HepG2 (cell line): ENCODE measurements around the gene MRPS35.

ENCODE experiments used
- BHLHE40 ChIP-seq: IDR thresholded peaks from 2 replicates; pipeline ENCODE4 v1.6.1; 2011; ENCODE audit warnings: low read length, improper control_type of control experiment
- CHD2 ChIP-seq: IDR thresholded peaks from 2 replicates; pipeline ENCODE4 v1.6.1; 2011; ENCODE audit warnings: low read depth, low read length, improper control_type of control experiment
- FOXA3 ChIP-seq: IDR thresholded peaks from 2 replicates; pipeline ENCODE4 v1.6.1; 2016; ENCODE audit warnings: missing genetic modification reagents, missing compliant biosample characterization
- PHB2 ChIP-seq: fragments of 450-650 bp; IDR thresholded peaks from 2 replicates; pipeline ENCODE4 v1.6.1; 2018; ENCODE audit not compliant: partially characterized antibody
- POLR2A ChIP-seq, 2 experiments: IDR thresholded peaks; 2 replicates each; pipeline ENCODE4 v1.6.1; 2011; ENCODE audit warnings: low read depth in 2 of 2, low read length in 2 of 2, mild to moderate bottlenecking in 1 of 2, moderate library complexity in 1 of 2; ENCODE audit not compliant: insufficient read depth in 1 of 2
- TFE3 ChIP-seq: IDR thresholded peaks from 2 replicates; pipeline ENCODE4 v1.6.1; 2016
- ZBTB21 ChIP-seq: sonication (generic); formaldehyde crosslinking; IDR thresholded peaks from 2 replicates; pipeline ENCODE4 v1.4.0; 2020; ENCODE audit warnings: missing genetic modification reagents
- ZBTB8A ChIP-seq: sonication (generic); formaldehyde crosslinking; IDR thresholded peaks from 2 replicates; pipeline ENCODE4 v1.4.0; 2020; ENCODE audit warnings: mild to moderate bottlenecking, low read depth, missing genetic modification reagents, borderline replicate concordance
- ZNF549 ChIP-seq: sonication (generic); formaldehyde crosslinking; IDR thresholded peaks from 2 replicates; pipeline ENCODE4 v1.5.0; 2020; ENCODE audit warnings: missing genetic modification reagents
- ZNF780A ChIP-seq: sonication (generic); formaldehyde crosslinking; IDR thresholded peaks from 2 replicates; pipeline ENCODE4 v1.8.0; 2022; ENCODE audit warnings: mild to moderate bottlenecking, missing genetic modification reagents, moderate library complexity
- TF ChIP-seq, protein P1 (sequence below): sonication (generic); formaldehyde crosslinking; IDR thresholded peaks from 2 replicates; pipeline ENCODE4 v1.5.0; 2020; ENCODE audit warnings: mild to moderate bottlenecking, missing genetic modification reagents, moderate library complexity
- TF ChIP-seq, protein P2 (sequence below): sonication (generic); formaldehyde crosslinking; IDR thresholded peaks from 2 replicates; pipeline ENCODE4 v1.5.0; 2020; ENCODE audit warnings: missing genetic modification reagents
- TF ChIP-seq, protein P3 (sequence below): sonication (generic); formaldehyde crosslinking; conservative IDR thresholded peaks from 2 replicates; pipeline ENCODE4 v1.4.0; 2020; ENCODE audit warnings: missing genetic modification reagents

GRCh38 chr12:27733052-27733656 lies 22.5 kb downstream of the MRPS35 start:
- TF ChIP-seq ZNF780A (CRISPR knock-in tag) (no peak), BHLHE40 (no peak), CHD2 (no peak), PHB2 (no peak), ZBTB21 (CRISPR knock-in tag) (no peak), ZNF549 (CRISPR knock-in tag) (no peak), POLR2A (IDR thresholded peaks at IDR 0.05; ENCODE audit: insufficient read depth in 1 of 2, low read depth in 2 of 2, low read length in 2 of 2) (no peak), TFE3 (no peak), FOXA3 (no peak), ZBTB8A (CRISPR knock-in tag) (no peak)
- TF ChIP-seq, protein P1, sequence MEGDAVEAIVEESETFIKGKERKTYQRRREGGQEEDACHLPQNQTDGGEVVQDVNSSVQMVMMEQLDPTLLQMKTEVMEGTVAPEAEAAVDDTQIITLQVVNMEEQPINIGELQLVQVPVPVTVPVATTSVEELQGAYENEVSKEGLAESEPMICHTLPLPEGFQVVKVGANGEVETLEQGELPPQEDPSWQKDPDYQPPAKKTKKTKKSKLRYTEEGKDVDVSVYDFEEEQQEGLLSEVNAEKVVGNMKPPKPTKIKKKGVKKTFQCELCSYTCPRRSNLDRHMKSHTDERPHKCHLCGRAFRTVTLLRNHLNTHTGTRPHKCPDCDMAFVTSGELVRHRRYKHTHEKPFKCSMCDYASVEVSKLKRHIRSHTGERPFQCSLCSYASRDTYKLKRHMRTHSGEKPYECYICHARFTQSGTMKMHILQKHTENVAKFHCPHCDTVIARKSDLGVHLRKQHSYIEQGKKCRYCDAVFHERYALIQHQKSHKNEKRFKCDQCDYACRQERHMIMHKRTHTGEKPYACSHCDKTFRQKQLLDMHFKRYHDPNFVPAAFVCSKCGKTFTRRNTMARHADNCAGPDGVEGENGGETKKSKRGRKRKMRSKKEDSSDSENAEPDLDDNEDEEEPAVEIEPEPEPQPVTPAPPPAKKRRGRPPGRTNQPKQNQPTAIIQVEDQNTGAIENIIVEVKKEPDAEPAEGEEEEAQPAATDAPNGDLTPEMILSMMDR (CRISPR knock-in tag): peak; percentile 79
- TF ChIP-seq, protein P2, sequence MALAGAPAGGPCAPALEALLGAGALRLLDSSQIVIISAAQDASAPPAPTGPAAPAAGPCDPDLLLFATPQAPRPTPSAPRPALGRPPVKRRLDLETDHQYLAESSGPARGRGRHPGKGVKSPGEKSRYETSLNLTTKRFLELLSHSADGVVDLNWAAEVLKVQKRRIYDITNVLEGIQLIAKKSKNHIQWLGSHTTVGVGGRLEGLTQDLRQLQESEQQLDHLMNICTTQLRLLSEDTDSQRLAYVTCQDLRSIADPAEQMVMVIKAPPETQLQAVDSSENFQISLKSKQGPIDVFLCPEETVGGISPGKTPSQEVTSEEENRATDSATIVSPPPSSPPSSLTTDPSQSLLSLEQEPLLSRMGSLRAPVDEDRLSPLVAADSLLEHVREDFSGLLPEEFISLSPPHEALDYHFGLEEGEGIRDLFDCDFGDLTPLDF (CRISPR knock-in tag): no peak
- TF ChIP-seq, protein P3, sequence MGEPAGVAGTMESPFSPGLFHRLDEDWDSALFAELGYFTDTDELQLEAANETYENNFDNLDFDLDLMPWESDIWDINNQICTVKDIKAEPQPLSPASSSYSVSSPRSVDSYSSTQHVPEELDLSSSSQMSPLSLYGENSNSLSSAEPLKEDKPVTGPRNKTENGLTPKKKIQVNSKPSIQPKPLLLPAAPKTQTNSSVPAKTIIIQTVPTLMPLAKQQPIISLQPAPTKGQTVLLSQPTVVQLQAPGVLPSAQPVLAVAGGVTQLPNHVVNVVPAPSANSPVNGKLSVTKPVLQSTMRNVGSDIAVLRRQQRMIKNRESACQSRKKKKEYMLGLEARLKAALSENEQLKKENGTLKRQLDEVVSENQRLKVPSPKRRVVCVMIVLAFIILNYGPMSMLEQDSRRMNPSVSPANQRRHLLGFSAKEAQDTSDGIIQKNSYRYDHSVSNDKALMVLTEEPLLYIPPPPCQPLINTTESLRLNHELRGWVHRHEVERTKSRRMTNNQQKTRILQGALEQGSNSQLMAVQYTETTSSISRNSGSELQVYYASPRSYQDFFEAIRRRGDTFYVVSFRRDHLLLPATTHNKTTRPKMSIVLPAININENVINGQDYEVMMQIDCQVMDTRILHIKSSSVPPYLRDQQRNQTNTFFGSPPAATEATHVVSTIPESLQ (CRISPR knock-in tag): no peak
